CD8-positive, alpha-beta memory T cell (primary cell): ENCODE results near the gene NFATC2IP. TPM values are rescaled to one million over a fixed set of nuclear protein-coding genes. Genes with fewer than 3 reads are reported as not detected.

Source experiments
- CTCF ChIA-PET: fragments of 350-600 bp; sonication (Branson Sonifier 250); formaldehyde crosslinking; loops from one replicate; lab custom pipeline; 2021; ENCODE audit warnings: antibody characterized with exemption; lab: Charles Lee
- POLR2A ChIA-PET: fragments of 350-600 bp; sonication (Branson Sonifier 250); formaldehyde crosslinking; loops from one replicate; lab custom pipeline; 2021; ENCODE audit warnings: antibody characterized with exemption; lab: Charles Lee
- DNase-seq, 5 donors: peaks; one replicate each; pipeline versions ENCODE4 v3.0.0 to v3.0.0-alpha.2; 2020 to 2022; ENCODE audit warnings: mixed read lengths in 1 of 5
- H3K27ac ChIP-seq: one replicate; pipeline ENCODE4 v1.7.0; 2013; ENCODE audit warnings: low read depth, mild to moderate bottlenecking, low read length, moderate library complexity
- H3K27me3 ChIP-seq: 2 replicates; pipeline ENCODE4 v1.7.0; 2013; ENCODE audit warnings: low read length, mild to moderate bottlenecking; ENCODE audit not compliant: insufficient read depth, poor library complexity, severe bottlenecking
- H3K36me3 ChIP-seq: 2 replicates; pipeline ENCODE4 v1.7.0; 2013; ENCODE audit warnings: mild to moderate bottlenecking, low read length, moderate library complexity; ENCODE audit not compliant: insufficient read depth
- H3K4me1 ChIP-seq: 2 replicates; pipeline ENCODE4 v1.7.0; 2013; ENCODE audit warnings: mild to moderate bottlenecking, low read length, moderate library complexity; ENCODE audit not compliant: insufficient read depth
- H3K4me3 ChIP-seq: 2 replicates; pipeline ENCODE4 v1.7.0; 2013; ENCODE audit warnings: mild to moderate bottlenecking, low read length
- H3K9me3 ChIP-seq: 2 replicates; pipeline ENCODE4 v1.7.0; 2013; ENCODE audit warnings: mild to moderate bottlenecking, low read length
- H3K27ac Mint-ChIP-seq, 8 donors: one replicate each; pipeline ENCODE4 v1.8.0; 2020 to 2021; ENCODE audit warnings: mixed read lengths in 8 of 8, mild to moderate bottlenecking in 6 of 8, inconsistent platforms in 3 of 8, moderate library complexity in 3 of 8
- H3K27me3 Mint-ChIP-seq, 2 donors: one replicate each; pipeline ENCODE4 v1.8.0; 2020 to 2021; ENCODE audit warnings: mixed read lengths in 2 of 2, mild to moderate bottlenecking in 1 of 2, moderate library complexity in 1 of 2
- H3K36me3 Mint-ChIP-seq, 3 donors: one replicate each; pipeline ENCODE4 v1.8.0; 2020 to 2021; ENCODE audit warnings: mixed read lengths in 3 of 3, inconsistent platforms in 1 of 3, mild to moderate bottlenecking in 1 of 3
- H3K4me1 Mint-ChIP-seq, 3 donors: one replicate each; pipeline ENCODE4 v1.8.0; 2020 to 2021; ENCODE audit warnings: mixed read lengths in 3 of 3, inconsistent platforms in 1 of 3, mild to moderate bottlenecking in 1 of 3
- H3K4me3 Mint-ChIP-seq, 7 donors: one replicate each; pipeline ENCODE4 v1.8.0; 2020 to 2021; ENCODE audit warnings: mixed read lengths in 7 of 7, mild to moderate bottlenecking in 6 of 7, moderate library complexity in 4 of 7, inconsistent platforms in 2 of 7
- H3K9me3 Mint-ChIP-seq, 5 donors: one replicate each; pipeline ENCODE4 v1.8.0; 2020 to 2022; ENCODE audit warnings: mixed read lengths in 5 of 5, mild to moderate bottlenecking in 3 of 5, moderate library complexity in 2 of 5, inconsistent platforms in 1 of 5
- polyA plus RNA-seq: library from polyadenylated mRNA; unstranded; fragments of 300-500 nt; fragmentation: Illumina TruSeq; gene quantifications from one replicate; pipeline ENCODE4 v1.2.3, GENCODE V29; 2021
- total RNA-seq, 2 experiments: library from RNA; stranded (reverse); gene quantifications; one replicate each; pipeline ENCODE4 v1.2.3, GENCODE V29; 2021

The NFATC2IP gene
- total RNA-seq (10 to 100 TPM; 75.1 to 77.0 TPM), polyA plus RNA-seq (35.0 TPM)

DNA sequence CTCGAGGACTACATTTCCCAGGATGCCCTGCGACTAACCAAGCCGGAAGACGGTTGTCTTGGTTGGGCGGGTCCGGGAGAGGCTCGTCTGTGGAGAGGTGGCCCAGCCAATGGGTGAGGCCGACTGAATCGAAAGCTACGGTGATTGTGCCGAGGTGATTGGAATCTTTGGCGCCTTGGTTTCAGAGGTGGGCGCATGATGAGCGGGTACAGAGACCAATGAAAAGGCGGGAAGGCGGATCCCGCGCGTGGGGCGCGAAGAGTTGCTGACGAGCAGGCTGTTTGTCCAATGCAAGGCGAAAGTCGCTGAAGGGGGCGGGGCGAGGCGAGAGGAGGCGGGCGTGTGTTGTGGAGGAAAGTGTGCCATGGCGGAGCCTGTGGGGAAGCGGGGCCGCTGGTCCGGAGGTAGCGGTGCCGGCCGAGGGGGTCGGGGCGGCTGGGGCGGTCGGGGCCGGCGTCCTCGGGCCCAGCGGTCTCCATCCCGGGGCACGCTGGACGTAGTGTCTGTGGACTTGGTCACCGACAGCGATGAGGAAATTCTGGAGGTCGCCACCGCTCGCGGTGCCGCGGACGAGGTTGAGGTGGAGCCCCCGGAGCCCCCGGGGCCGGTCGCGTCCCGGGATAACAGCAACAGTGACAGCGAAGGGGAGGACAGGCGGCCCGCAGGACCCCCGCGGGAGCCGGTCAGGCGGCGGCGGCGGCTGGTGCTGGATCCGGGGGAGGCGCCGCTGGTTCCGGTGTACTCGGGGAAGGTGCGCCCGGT lies at the start of gene NFATC2IP:
Gene NFATC2IP (plus strand): TSS at position 290 of the 762 bp plus-strand sequence. CDS start 75 bp downstream, at position 365.
- H3K27me3 Mint-ChIP-seq, result peaks cover 0 to 4% of the 10 kb centered on the region in 2 donors
- peak; percentile 99 to 100 (median 99) for DNase-seq
- H3K4me1 Mint-ChIP-seq, result peaks cover 22 to 42% (median 22%) of the 10 kb centered on the region in 3 donors
- Histone ChIP-seq H3K9me3 (no peaks in the 10 kb centered on the region), H3K4me3 (peak within 1 kb of the TSS; percentile 74), H3K27me3 (no peaks in the 10 kb centered on the region), H3K4me1 (peaks cover 18% of the 10 kb centered on the region), H3K27ac (peak within 1 kb of the TSS; percentile 73), H3K36me3 (peaks cover 12% of the 10 kb centered on the region)
- peak within 1 kb of the TSS; percentile 88 to 98 (median 94) for H3K4me3 Mint-ChIP-seq
- peaks cover 0 to 41% (median 4%) of the 10 kb centered on the region in 3 donors for H3K36me3 Mint-ChIP-seq
- H3K27ac Mint-ChIP-seq, result peak within 1 kb of the TSS; percentile 68 to 97 (median 88)
- ChIA-PET POLR2A (interaction anchor here (0.6 to 2.1 kb wide), 8 partner anchors 16 to 128 kb away, joined by 3 to 10 read pairs (median 6); partner anchors contain the start of genes ATXN2L, CD19, RABEP2 and SH2B1), CTCF (interaction anchor here (1.0 to 1.6 kb wide), 3 partner anchors 26 to 104 kb away, joined by 3 to 4 read pairs (median 4); partner anchors contain the start of gene TUFM)
- no peaks in the 10 kb centered on the region for H3K9me3 Mint-ChIP-seq

DNA sequence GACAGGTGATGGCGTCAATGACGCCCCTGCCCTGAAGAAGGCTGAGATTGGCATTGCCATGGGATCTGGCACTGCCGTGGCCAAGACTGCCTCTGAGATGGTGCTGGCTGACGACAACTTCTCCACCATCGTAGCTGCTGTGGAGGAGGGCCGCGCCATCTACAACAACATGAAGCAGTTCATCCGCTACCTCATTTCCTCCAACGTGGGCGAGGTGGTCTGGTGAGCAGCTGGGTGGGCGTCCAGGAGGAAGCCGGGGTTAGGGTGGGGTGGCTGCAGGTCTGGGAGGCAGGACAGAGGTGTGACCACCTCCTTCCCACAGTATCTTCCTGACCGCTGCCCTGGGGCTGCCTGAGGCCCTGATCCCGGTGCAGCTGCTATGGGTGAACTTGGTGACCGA lies 48.9 kb upstream of the NFATC2IP start:
- ChIA-PET CTCF (no interaction called here), POLR2A (no interaction called here)
- Histone ChIP-seq H3K36me3 (no peaks in the 10 kb centered on the region), H3K27me3 (no peaks in the 10 kb centered on the region), H3K27ac (no peak overlapping the region), H3K4me3 (no peak overlapping the region), H3K9me3 (no peaks in the 10 kb centered on the region), H3K4me1 (no peaks in the 10 kb centered on the region)
- peaks cover 0 to 11% (median 0%) of the 10 kb centered on the region in 3 donors for H3K36me3 Mint-ChIP-seq
- DNase-seq, result no peak
- H3K27ac Mint-ChIP-seq, result no peak overlapping the region
- no peaks in the 10 kb centered on the region for H3K9me3 Mint-ChIP-seq
- H3K4me1 Mint-ChIP-seq, result peaks cover 0 to 6% (median 0%) of the 10 kb centered on the region in 3 donors
- H3K4me3 Mint-ChIP-seq, result no peak overlapping the region
- H3K27me3 Mint-ChIP-seq, result no peaks in the 10 kb centered on the region

GRCh38 chr16:28902909-28903308 lies 47.8 kb upstream of the NFATC2IP start:
- DNase-seq, result no peak
- CTCF ChIA-PET, result no interaction called here
- H3K27me3 Mint-ChIP-seq, result no peaks in the 10 kb centered on the region
- POLR2A ChIA-PET, result no interaction called here
- H3K9me3 Mint-ChIP-seq, result no peaks in the 10 kb centered on the region
- H3K27ac Mint-ChIP-seq, result peak overlapping the region in 1 of 8 donors; percentile 23
- no peak overlapping the region for H3K27ac ChIP-seq
- H3K27me3 ChIP-seq, result no peaks in the 10 kb centered on the region
- no peak overlapping the region for H3K4me3 Mint-ChIP-seq
- no peaks in the 10 kb centered on the region for H3K4me1 ChIP-seq
- H3K4me3 ChIP-seq, result no peak overlapping the region
- no peaks in the 10 kb centered on the region for H3K36me3 ChIP-seq
- H3K4me1 Mint-ChIP-seq, result peaks cover 0 to 6% (median 0%) of the 10 kb centered on the region in 3 donors
- peaks cover 0 to 13% (median 0%) of the 10 kb centered on the region in 3 donors for H3K36me3 Mint-ChIP-seq
- H3K9me3 ChIP-seq, result no peaks in the 10 kb centered on the region

GRCh38 chr16:28903344-28904042 lies 47.2 kb upstream of the NFATC2IP start:
- Histone ChIP-seq H3K27ac (no peak overlapping the region), H3K9me3 (no peaks in the 10 kb centered on the region), H3K4me1 (no peaks in the 10 kb centered on the region), H3K27me3 (no peaks in the 10 kb centered on the region), H3K36me3 (no peaks in the 10 kb centered on the region), H3K4me3 (no peak overlapping the region)
- ChIA-PET CTCF (no interaction called here), POLR2A (no interaction called here)
- Mint-ChIP-seq H3K27ac (no peak overlapping the region), H3K27me3 (no peaks in the 10 kb centered on the region), H3K4me3 (no peak overlapping the region), H3K9me3 (no peaks in the 10 kb centered on the region), H3K36me3 (peaks cover 0 to 19% (median 0%) of the 10 kb centered on the region in 3 donors), H3K4me1 (peaks cover 0 to 6% (median 0%) of the 10 kb centered on the region in 3 donors)
- no peak for DNase-seq

DNA sequence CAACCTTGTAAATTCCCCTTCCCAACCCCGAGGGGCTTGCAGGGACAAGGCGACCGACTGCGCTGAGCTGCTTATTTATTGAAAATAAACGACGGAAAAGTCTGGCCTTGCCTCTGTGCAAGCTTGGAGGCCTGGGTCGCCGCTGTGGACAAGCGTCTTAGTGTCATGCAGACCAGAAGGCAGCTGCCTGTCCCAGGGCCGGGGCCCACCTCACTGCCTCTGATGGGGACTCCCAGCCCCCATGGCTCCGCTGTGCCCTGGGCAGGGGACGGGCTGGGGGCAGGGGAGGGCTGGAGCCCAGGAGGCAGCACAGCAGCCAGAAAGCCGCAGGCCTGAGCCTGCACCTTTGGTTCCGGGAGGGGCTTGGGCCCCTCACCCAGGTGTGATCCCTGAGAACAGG lies 46.4 kb upstream of the NFATC2IP start:
- no peaks in the 10 kb centered on the region for H3K4me1 ChIP-seq
- no peak overlapping the region for H3K4me3 Mint-ChIP-seq
- no peaks in the 10 kb centered on the region for H3K36me3 ChIP-seq
- H3K9me3 Mint-ChIP-seq, result no peaks in the 10 kb centered on the region
- peaks cover 0 to 22% (median 0%) of the 10 kb centered on the region in 3 donors for H3K36me3 Mint-ChIP-seq
- peak overlapping the region in 1 of 8 donors; percentile 87 for H3K27ac Mint-ChIP-seq
- no peak for DNase-seq
- no peaks in the 10 kb centered on the region for H3K27me3 Mint-ChIP-seq
- no peaks in the 10 kb centered on the region for H3K27me3 ChIP-seq
- no peaks in the 10 kb centered on the region for H3K9me3 ChIP-seq
- no peak overlapping the region for H3K27ac ChIP-seq
- ChIA-PET CTCF (interaction anchor here (1.0 kb wide), 1 partner anchor 30 kb away, joined by 3 read pairs; no protein-coding TSS in a partner anchor), POLR2A (interaction anchor here (0.5 kb wide), 1 partner anchor 30 kb away, joined by 6 read pairs; no protein-coding TSS in a partner anchor)
- no peak overlapping the region for H3K4me3 ChIP-seq
- peaks cover 0 to 6% (median 0%) of the 10 kb centered on the region in 3 donors for H3K4me1 Mint-ChIP-seq

- H3K4me1 ChIP-seq, result no peaks in the 10 kb centered on the region
- no peaks in the 10 kb centered on the region for H3K27me3 ChIP-seq
- ChIA-PET CTCF (interaction anchor here (1.0 kb wide), 1 partner anchor 30 kb away, joined by 3 read pairs; no protein-coding TSS in a partner anchor), POLR2A (interaction anchor here (0.5 kb wide), 1 partner anchor 30 kb away, joined by 6 read pairs; no protein-coding TSS in a partner anchor)
- H3K9me3 Mint-ChIP-seq, result no peaks in the 10 kb centered on the region
- H3K4me1 Mint-ChIP-seq, result peaks cover 0 to 6% (median 0%) of the 10 kb centered on the region in 3 donors
- H3K27ac ChIP-seq, result no peak overlapping the region
- H3K36me3 ChIP-seq, result no peaks in the 10 kb centered on the region
- DNase-seq, result no peak
- no peaks in the 10 kb centered on the region for H3K27me3 Mint-ChIP-seq
- no peak overlapping the region for H3K27ac Mint-ChIP-seq
- no peaks in the 10 kb centered on the region for H3K9me3 ChIP-seq
- H3K4me3 Mint-ChIP-seq, result no peak overlapping the region
- no peak overlapping the region for H3K4me3 ChIP-seq
- peaks cover 0 to 22% (median 0%) of the 10 kb centered on the region in 3 donors for H3K36me3 Mint-ChIP-seq
These were observed 45.9 kb upstream of the NFATC2IP start for GRCh38 chr16:28904828-28905227.

DNA sequence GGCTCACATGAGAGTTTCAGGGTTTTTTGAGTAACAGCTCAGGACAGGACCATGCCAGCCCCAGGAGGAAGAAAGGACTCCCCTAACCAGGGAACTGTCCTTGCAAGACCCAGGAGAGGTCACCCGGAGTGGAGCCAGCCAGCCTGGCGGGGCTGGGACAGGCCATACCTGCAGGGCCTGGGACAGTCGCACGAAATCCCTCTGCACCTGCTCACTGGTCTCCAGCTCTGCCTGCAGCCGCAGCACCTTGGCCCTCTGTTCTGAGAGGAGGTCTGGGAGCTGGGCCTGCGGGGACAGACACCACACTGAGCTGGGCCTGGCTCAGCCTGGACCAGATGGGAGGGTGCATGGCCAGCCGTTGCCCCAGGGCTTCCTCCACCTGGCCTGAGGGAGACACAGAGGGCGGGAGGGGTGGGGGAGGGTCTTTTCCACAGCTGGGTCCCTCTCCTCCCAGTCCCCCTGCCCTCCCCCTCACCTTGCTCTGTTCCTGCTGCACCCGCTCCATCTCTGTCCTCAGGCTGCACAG lies 45.4 kb upstream of the NFATC2IP start:
- H3K4me3 Mint-ChIP-seq, result no peak overlapping the region
- H3K4me3 ChIP-seq, result no peak overlapping the region
- H3K9me3 ChIP-seq, result no peaks in the 10 kb centered on the region
- H3K27me3 Mint-ChIP-seq, result no peaks in the 10 kb centered on the region
- H3K36me3 ChIP-seq, result no peaks in the 10 kb centered on the region
- peaks cover 0 to 6% (median 0%) of the 10 kb centered on the region in 3 donors for H3K4me1 Mint-ChIP-seq
- no peaks in the 10 kb centered on the region for H3K27me3 ChIP-seq
- H3K27ac Mint-ChIP-seq, result no peak overlapping the region
- H3K9me3 Mint-ChIP-seq, result no peaks in the 10 kb centered on the region
- peaks cover 0 to 26% (median 0%) of the 10 kb centered on the region in 3 donors for H3K36me3 Mint-ChIP-seq
- no peak for DNase-seq
- no peak overlapping the region for H3K27ac ChIP-seq
- ChIA-PET POLR2A (no interaction called here), CTCF (no interaction called here)
- H3K4me1 ChIP-seq, result no peaks in the 10 kb centered on the region
